SK-N-SH treated with all-trans-retinoic acid at 6 μM for 48 hours (cell line): ENCODE results near the gene PACSIN2.

Experiments
- ATAC-seq: fragments of 200-7000 bp; cut with Tn5 transposase; 3 replicates; pipeline ENCODE4 v1.9.1; 2020; ENCODE audit warnings: mild to moderate bottlenecking, moderate library complexity
- ARNTL ChIP-seq: fragments of 450-650 bp; formaldehyde crosslinking; IDR thresholded peaks from 2 replicates; pipeline ENCODE4 v1.5.0; 2020; ENCODE audit warnings: low read depth, mild to moderate bottlenecking, moderate library complexity, borderline replicate concordance
- BACH2 ChIP-seq: fragments of 250-450 bp; sonication (Bioruptor Pico); IDR thresholded peaks from 2 replicates; pipeline ENCODE4 v1.9.0; 2021; ENCODE audit warnings: mild to moderate bottlenecking, borderline replicate concordance
- CREB5 ChIP-seq: fragments of 250-450 bp; sonication (Bioruptor Pico); IDR thresholded peaks from 2 replicates; pipeline ENCODE4 v1.5.1; 2020; ENCODE audit warnings: low read depth, mild to moderate bottlenecking, moderate library complexity
- CSDC2 ChIP-seq: fragments of 250-450 bp; sonication (Bioruptor Pico); IDR thresholded peaks from 2 replicates; pipeline ENCODE4 v1.5.0; 2020; ENCODE audit warnings: mild to moderate bottlenecking, moderate library complexity
- CSRNP3 ChIP-seq: fragments of 250-450 bp; sonication (Bioruptor Pico); IDR thresholded peaks from 2 replicates; pipeline ENCODE4 v1.5.1; 2021; ENCODE audit warnings: mild to moderate bottlenecking, moderate library complexity
- ESRRG ChIP-seq: fragments of 250-450 bp; sonication (Bioruptor Pico); IDR thresholded peaks from 2 replicates; pipeline ENCODE4 v1.6.1; 2021; ENCODE audit warnings: mild to moderate bottlenecking
- GLIS3 ChIP-seq: fragments of 250-450 bp; sonication (Bioruptor Pico); IDR thresholded peaks from 2 replicates; pipeline ENCODE4 v1.5.0; 2020; ENCODE audit warnings: mild to moderate bottlenecking, moderate library complexity
- OSR1 ChIP-seq: fragments of 250-450 bp; sonication (Bioruptor Pico); IDR thresholded peaks from 2 replicates; pipeline ENCODE4 v1.8.0; 2022; ENCODE audit warnings: moderate library complexity, mild to moderate bottlenecking, inconsistent platforms
- PATZ1 ChIP-seq: fragments of 250-450 bp; sonication (Bioruptor Pico); IDR thresholded peaks from 2 replicates; pipeline ENCODE4 v1.8.0; 2020; ENCODE audit warnings: mild to moderate bottlenecking, moderate library complexity, borderline replicate concordance
- PPARA ChIP-seq: fragments of 250-450 bp; sonication (Bioruptor Pico); IDR thresholded peaks from 2 replicates; pipeline ENCODE4 v1.5.0; 2020; ENCODE audit warnings: mild to moderate bottlenecking, borderline replicate concordance
- RARB ChIP-seq: fragments of 250-450 bp; sonication (Bioruptor Pico); IDR thresholded peaks from 2 replicates; pipeline ENCODE4 v1.8.0; 2021; ENCODE audit warnings: mild to moderate bottlenecking, moderate library complexity
- SNAI2 ChIP-seq: fragments of 250-450 bp; sonication (Bioruptor Pico); IDR thresholded peaks from 2 replicates; pipeline ENCODE4 v1.5.0; 2020; ENCODE audit warnings: mild to moderate bottlenecking, moderate library complexity
- TCF4 ChIP-seq: fragments of 250-450 bp; sonication (Bioruptor Pico); IDR thresholded peaks from 2 replicates; pipeline ENCODE4 v1.8.0; 2021; ENCODE audit warnings: mild to moderate bottlenecking, moderate library complexity, borderline replicate concordance
- TOX ChIP-seq: fragments of 250-450 bp; sonication (Bioruptor Pico); IDR thresholded peaks from 2 replicates; pipeline ENCODE4 v1.8.0; 2021; ENCODE audit warnings: mild to moderate bottlenecking, moderate library complexity, borderline replicate concordance
- TSHZ2 ChIP-seq: fragments of 250-450 bp; sonication (Bioruptor Pico); IDR thresholded peaks from 2 replicates; pipeline ENCODE4 v1.5.0; 2020; ENCODE audit warnings: mild to moderate bottlenecking, moderate library complexity
- ZFP3 ChIP-seq: fragments of 250-450 bp; sonication (Bioruptor Pico); IDR thresholded peaks from 2 replicates; pipeline ENCODE4 v1.5.0; 2020; ENCODE audit warnings: mild to moderate bottlenecking, moderate library complexity
- ZFP30 ChIP-seq: fragments of 450-650 bp; formaldehyde crosslinking; IDR thresholded peaks from 2 replicates; pipeline ENCODE4 v1.5.0; 2022; ENCODE audit warnings: mild to moderate bottlenecking, moderate library complexity
- ZNF565 ChIP-seq: fragments of 450-650 bp; formaldehyde crosslinking; conservative IDR thresholded peaks from 2 replicates; pipeline ENCODE4 v1.5.0; 2020; ENCODE audit warnings: low read depth, mild to moderate bottlenecking, moderate library complexity
- ZNF70 ChIP-seq: fragments of 450-650 bp; formaldehyde crosslinking; IDR thresholded peaks from 2 replicates; pipeline ENCODE4 v1.5.0; 2020; ENCODE audit warnings: mild to moderate bottlenecking, moderate library complexity
- ZNF8 ChIP-seq: fragments of 450-650 bp; formaldehyde crosslinking; IDR thresholded peaks from 2 replicates; pipeline ENCODE4 v1.5.0; 2020; ENCODE audit warnings: mild to moderate bottlenecking, moderate library complexity

The PACSIN2 gene

GRCh38 chr22:42842658-42843370 lies 172.1 kb downstream of the PACSIN2 start:
- TF ChIP-seq CSRNP3 (CRISPR knock-in tag) (no peak), ESRRG (no peak), SNAI2 (CRISPR knock-in tag) (no peak), PPARA (CRISPR knock-in tag) (no peak), ZFP3 (CRISPR knock-in tag) (no peak), GLIS3 (CRISPR knock-in tag) (no peak), ARNTL (CRISPR knock-in tag) (no peak), OSR1 (no peak), TSHZ2 (CRISPR knock-in tag) (no peak), ZNF8 (CRISPR knock-in tag) (no peak), RARB (CRISPR knock-in tag) (no peak)
- ATAC-seq: no peak

- peak; percentile 61 for ATAC-seq
- no peak for TF ChIP-seq GLIS3 (CRISPR knock-in tag)
- TF ChIP-seq BACH2: no peak
- no peak for TF ChIP-seq ZNF8 (CRISPR knock-in tag)
- no peak for TF ChIP-seq CSDC2 (CRISPR knock-in tag)
- no peak for TF ChIP-seq ARNTL (CRISPR knock-in tag)
- TF ChIP-seq CREB5: no peak
- TF ChIP-seq ZNF70 (CRISPR knock-in tag): no peak
- TF ChIP-seq OSR1: no peak
- TF ChIP-seq PATZ1: no peak
- no peak for TF ChIP-seq RARB (CRISPR knock-in tag)
- TF ChIP-seq ZNF565 (CRISPR knock-in tag): no peak
- no peak for TF ChIP-seq ESRRG
- TF ChIP-seq ZFP30 (CRISPR knock-in tag): no peak
- no peak for TF ChIP-seq TOX (CRISPR knock-in tag)
- TF ChIP-seq PPARA (CRISPR knock-in tag): no peak
- no peak for TF ChIP-seq CSRNP3 (CRISPR knock-in tag)
- TF ChIP-seq TCF4 (CRISPR knock-in tag): no peak
Observed at GRCh38 chr22:42841444-42841843, 173.5 kb downstream of the PACSIN2 start.

GRCh38 chr22:42837556-42837955 lies 177.4 kb downstream of the PACSIN2 start:
- TF ChIP-seq CREB5 (no peak), ZFP30 (CRISPR knock-in tag) (no peak)
- ATAC-seq: no peak
